Measurements from ENCODE around the gene PLCL2.

PLCL2 gene

GRCh38 chr3:16886303-16886683, 1.5 kb downstream of the PLCL2 start:
- H3K27ac ChIP-seq (ENCODE audit: low read depth, low read length, poor library complexity, severe bottlenecking), result peak overlapping the region; percentile 89
- no peaks in the 10 kb centered on the region for H3F3A ChIP-seq (ENCODE audit: insufficient read depth, low read length)
- H3K9me2 ChIP-seq (ENCODE audit: low read depth, low read length), result no peaks in the 10 kb centered on the region
- no peak overlapping the region for H2AFZ ChIP-seq (ENCODE audit: low read length)
- TF ChIP-seq CTCF (IDR thresholded peaks at IDR 0.05; ENCODE audit: low read length), result no peak
- no peak for TF ChIP-seq EZH2 (IDR thresholded peaks at IDR 0.05; ENCODE audit: borderline replicate concordance, low read length)
- peak overlapping the region; percentile 98 for H3K4me3 ChIP-seq (ENCODE audit: low read depth, low read length, poor library complexity, severe bottlenecking)
- peaks cover 57% of the 10 kb centered on the region for H3K4me1 ChIP-seq (ENCODE audit: insufficient read depth, low read length, severe bottlenecking)
- H3K4me2 ChIP-seq (ENCODE audit: low read length), result peak overlapping the region; percentile 73
- H3K9me3 ChIP-seq (ENCODE audit: low read length), result no peaks in the 10 kb centered on the region
- no peaks in the 10 kb centered on the region; the same call in 1 of the 2 replicates for H3K36me3 ChIP-seq (ENCODE audit: insufficient read depth, low read length)
- peaks cover 62% of the 10 kb centered on the region for H3K79me2 ChIP-seq (ENCODE audit: insufficient read depth, low read length)
- no peaks in the 10 kb centered on the region for H3K27me3 ChIP-seq (ENCODE audit: insufficient read depth, low read length)
- H3K9ac ChIP-seq (ENCODE audit: low read length), result peak overlapping the region; percentile 99
- H4K20me1 ChIP-seq (ENCODE audit: insufficient read depth, low read length), result no peaks in the 10 kb centered on the region

- Histone ChIP-seq H3K79me2 (ENCODE audit: insufficient read depth, low read length) (peaks cover 71% of the 10 kb centered on the region), H3K36me3 (ENCODE audit: insufficient read depth, low read length) (peaks cover 8% of the 10 kb centered on the region; the same call in 1 of the 2 replicates), H3K4me1 (ENCODE audit: insufficient read depth, low read length, severe bottlenecking) (peaks cover 66% of the 10 kb centered on the region), H3K27me3 (ENCODE audit: insufficient read depth, low read length) (no peaks in the 10 kb centered on the region), H3K9ac (ENCODE audit: low read length) (peak overlapping the region; percentile 99), H2AFZ (ENCODE audit: low read length) (no peak overlapping the region), H3K4me3 (ENCODE audit: low read depth, low read length, poor library complexity, severe bottlenecking) (peak overlapping the region; percentile 98), H3K4me2 (ENCODE audit: low read length) (peak overlapping the region; percentile 73), H3K9me2 (ENCODE audit: low read depth, low read length) (no peaks in the 10 kb centered on the region), H3K27ac (ENCODE audit: low read depth, low read length, poor library complexity, severe bottlenecking) (peak overlapping the region; percentile 89), H3K9me3 (ENCODE audit: low read length) (no peaks in the 10 kb centered on the region), H3F3A (ENCODE audit: insufficient read depth, low read length) (no peaks in the 10 kb centered on the region), H4K20me1 (ENCODE audit: insufficient read depth, low read length) (no peaks in the 10 kb centered on the region)
- no peak for TF ChIP-seq CTCF (IDR thresholded peaks at IDR 0.05; ENCODE audit: low read length)
- no peak for TF ChIP-seq EZH2 (IDR thresholded peaks at IDR 0.05; ENCODE audit: borderline replicate concordance, low read length)
Measured at GRCh38 chr3:16887130-16887529, 2.4 kb downstream of the PLCL2 start.

- Histone ChIP-seq H3K9ac (ENCODE audit: low read length) (peak overlapping the region; percentile 99), H4K20me1 (ENCODE audit: insufficient read depth, low read length) (no peaks in the 10 kb centered on the region), H3K36me3 (ENCODE audit: insufficient read depth, low read length) (peaks cover 8% of the 10 kb centered on the region), H3K27ac (ENCODE audit: low read depth, low read length, poor library complexity, severe bottlenecking) (peak overlapping the region; percentile 89), H3K4me3 (ENCODE audit: low read depth, low read length, poor library complexity, severe bottlenecking) (peak overlapping the region; percentile 98), H3F3A (ENCODE audit: insufficient read depth, low read length) (no peaks in the 10 kb centered on the region), H3K9me3 (ENCODE audit: low read length) (no peaks in the 10 kb centered on the region), H2AFZ (ENCODE audit: low read length) (no peak overlapping the region), H3K79me2 (ENCODE audit: insufficient read depth, low read length) (peaks cover 83% of the 10 kb centered on the region), H3K4me2 (ENCODE audit: low read length) (peak overlapping the region; percentile 73), H3K4me1 (ENCODE audit: insufficient read depth, low read length, severe bottlenecking) (peaks cover 73% of the 10 kb centered on the region), H3K27me3 (ENCODE audit: insufficient read depth, low read length) (no peaks in the 10 kb centered on the region), H3K9me2 (ENCODE audit: low read depth, low read length) (no peaks in the 10 kb centered on the region)
- no peak for TF ChIP-seq CTCF (IDR thresholded peaks at IDR 0.05; ENCODE audit: low read length)
- no peak for TF ChIP-seq EZH2 (IDR thresholded peaks at IDR 0.05; ENCODE audit: borderline replicate concordance, low read length)
Measured at GRCh38 chr3:16888356-16888755, 3.6 kb downstream of the PLCL2 start.

Measured in OCI-LY1 (cell line).